Measurements from ENCODE around the gene FAM161A.
"Not testable (repeated sequence)": the region's sequence is repeated elsewhere in the genome, so short reads cannot be mapped to it uniquely, and the experiment has no call there.

FAM161A gene, protein sequence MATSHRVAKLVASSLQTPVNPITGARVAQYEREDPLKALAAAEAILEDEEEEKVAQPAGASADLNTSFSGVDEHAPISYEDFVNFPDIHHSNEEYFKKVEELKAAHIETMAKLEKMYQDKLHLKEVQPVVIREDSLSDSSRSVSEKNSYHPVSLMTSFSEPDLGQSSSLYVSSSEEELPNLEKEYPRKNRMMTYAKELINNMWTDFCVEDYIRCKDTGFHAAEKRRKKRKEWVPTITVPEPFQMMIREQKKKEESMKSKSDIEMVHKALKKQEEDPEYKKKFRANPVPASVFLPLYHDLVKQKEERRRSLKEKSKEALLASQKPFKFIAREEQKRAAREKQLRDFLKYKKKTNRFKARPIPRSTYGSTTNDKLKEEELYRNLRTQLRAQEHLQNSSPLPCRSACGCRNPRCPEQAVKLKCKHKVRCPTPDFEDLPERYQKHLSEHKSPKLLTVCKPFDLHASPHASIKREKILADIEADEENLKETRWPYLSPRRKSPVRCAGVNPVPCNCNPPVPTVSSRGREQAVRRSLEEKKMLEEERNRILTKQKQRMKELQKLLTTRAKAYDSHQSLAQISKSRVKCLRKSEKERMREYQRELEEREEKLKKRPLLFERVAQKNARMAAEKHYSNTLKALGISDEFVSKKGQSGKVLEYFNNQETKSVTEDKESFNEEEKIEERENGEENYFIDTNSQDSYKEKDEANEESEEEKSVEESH

DNA sequence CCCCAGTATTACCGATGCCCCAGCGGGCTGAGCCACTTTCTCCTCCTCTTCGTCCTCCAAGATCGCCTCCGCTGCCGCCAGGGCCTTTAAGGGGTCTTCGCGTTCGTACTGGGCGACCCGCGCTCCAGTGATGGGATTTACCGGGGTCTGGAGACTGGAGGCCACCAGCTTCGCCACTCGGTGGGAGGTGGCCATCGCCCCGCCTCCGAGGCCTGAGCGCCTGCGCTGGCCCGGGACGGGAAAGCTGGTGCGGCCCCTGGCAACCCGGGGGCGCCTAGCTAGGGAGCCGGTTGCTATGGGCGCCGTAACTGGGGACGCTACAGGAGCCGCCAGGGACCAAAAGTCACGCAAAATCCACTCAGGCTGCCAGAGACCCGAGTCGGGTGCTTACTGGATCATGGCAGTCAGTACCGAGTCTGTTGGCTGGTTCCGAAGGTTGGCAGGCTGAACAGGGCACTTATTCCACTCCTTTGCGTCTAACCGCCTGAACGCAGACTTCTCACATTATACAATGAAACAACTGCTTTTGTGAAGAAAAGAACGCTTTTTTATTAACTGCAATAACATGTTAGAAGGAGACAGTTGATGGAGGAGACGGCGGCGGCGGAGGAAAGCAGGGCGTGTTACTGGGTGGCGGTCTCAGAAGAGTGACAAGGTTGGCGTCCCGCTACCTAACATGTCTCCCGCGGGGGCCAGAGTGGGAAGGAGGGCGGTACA, at the start of gene FAM161A:
FAM161A (minus strand) TSS at position 214 of the 717 bp plus-strand sequence; CDS start at position 195, 19 bp downstream.
- DNase-seq: peak; percentile 82

DNA sequence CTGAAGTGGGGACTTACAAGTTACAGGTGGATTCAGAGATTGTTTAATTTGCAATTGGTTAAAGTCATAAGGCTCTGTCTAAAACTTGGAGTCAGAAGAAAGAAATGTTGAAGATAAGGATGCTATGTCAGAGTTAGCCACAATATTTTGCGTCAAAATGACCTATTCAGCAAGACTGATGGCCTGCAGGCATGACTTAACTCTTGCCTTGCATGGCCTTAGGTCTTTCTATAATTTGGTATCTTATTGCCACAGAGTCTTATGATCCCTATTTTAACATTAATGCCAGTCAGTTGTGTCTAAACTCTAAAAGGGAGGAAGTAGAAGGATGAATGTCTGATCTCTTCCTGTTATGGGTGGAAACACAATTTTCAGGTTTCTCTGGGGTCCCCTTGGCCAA, 46.4 kb upstream of the FAM161A start:
- DNase-seq: no peak

DNA sequence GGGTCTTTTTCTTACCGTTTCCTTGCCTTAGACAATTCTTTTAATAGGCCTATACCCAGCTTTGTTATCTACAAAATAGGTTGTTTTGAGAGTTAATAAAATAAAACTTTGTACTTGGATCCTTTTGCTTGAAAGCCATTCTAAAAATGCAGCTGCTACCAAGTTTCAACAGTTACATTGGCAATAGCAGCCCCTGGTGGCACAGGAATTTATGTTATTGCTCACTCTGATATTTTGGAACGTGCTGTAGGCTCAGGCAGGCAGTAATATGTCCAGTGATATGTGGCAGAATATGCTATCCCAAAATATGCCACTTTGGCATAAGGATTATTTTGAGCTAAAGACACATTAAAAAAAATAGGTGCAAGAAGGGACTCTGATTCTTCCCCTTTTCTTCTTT, 45.0 kb upstream of the FAM161A start:
- DNase-seq: peak; percentile 22

DNA sequence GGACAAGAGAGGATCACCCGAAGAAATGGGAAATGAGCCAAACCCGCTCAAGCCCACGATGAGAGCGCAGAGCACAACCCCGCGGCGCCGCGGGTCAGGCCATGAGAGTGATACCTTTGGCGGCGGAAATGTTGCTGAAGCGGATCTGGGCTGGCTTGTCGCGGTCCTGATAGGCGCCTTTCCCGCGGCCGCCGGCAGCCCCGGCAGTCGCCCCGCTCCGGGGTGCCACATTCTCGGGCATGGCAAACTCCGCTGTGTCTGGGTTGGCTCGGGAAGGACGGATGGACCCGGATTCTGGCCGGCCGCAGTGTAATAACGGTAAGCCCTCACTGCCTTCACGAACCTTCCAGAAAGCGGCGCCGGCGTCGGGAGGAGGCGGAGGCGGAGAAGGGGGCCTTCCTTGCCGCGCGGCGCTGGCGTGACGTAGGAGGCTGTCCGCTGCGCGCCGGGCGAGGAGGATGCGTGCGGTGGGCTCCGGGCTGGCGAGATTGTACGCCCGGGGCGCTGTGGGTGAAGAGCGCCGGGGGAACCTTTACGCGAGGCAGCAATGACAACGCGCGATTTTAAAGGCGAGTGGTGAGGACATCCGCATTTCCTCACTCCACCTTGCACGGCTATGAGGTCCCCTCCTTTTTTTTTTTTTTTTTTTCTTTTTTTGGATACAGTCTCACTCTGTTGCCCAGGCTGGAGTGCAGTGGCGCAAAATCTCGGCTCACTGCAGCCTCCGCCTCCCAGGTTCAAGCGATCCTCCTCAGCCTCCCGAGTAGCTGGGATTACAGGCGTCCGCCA, 34.6 kb upstream of the FAM161A start, which contains the start of gene CCT4:
CCT4 (minus strand) TSS at position 390 of the 789 bp plus-strand sequence; CDS start at position 241, 149 bp downstream.
- peak; percentile 93 for DNase-seq

DNA sequence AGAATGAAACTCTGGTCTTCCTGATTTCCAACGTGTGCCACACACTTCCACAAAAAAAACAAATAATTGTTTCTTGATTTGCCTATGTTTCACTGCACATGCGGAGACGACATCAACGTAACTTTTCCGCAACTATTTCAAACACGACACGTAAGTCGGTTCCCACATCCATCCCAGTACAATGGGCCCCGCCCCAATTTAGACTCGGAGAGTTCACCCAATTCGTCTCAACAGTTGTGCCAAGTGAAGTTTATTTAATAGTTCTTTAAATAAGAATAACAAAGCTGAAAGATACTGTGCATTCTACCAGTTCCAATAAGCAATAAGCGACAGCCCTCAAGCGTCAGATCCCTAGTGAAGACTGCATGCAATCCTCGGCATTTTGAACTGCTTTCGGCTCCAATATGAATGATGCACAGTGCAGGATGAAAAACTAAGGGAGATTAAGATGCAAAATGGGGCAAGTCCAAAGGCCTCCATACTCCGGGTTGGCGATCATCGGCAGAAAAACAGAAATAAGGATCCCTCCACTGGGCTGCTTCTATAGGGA, 33.9 kb upstream of the FAM161A start:
- peak; percentile 37 for DNase-seq

DNA sequence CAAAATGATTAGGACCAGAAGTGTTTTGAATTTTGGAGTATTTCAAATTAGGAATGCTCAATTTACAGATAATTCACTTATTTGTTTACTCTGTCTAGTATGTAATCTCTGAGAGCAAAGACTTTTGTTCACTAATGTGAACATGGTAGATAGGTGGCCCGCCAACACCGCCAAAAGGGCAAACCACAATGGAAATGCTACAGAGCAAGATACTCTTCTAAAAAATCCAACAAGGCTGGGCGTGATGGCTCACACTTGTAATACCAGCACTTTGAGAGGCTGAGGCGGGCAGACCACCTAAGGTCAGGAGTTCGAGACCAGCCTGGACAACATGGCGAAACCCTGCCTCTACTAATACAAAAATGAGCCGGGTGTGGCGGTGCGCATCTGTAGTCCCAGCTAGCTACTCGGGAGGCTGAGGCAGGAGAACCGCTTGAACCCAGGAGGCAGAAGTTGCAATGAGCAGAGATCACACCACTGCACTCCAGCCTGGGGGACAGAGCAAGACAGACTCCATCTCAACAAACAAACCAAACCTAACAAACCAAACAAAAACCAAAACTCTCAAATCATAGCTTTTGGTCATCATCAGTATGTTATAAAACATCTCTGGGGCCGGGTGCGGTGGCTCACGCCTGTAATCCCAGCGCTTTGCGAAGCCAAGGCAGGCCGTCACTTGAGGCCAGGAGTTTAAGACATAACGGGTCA, 32.2 kb upstream of the FAM161A start:
- no peak for DNase-seq

DNA sequence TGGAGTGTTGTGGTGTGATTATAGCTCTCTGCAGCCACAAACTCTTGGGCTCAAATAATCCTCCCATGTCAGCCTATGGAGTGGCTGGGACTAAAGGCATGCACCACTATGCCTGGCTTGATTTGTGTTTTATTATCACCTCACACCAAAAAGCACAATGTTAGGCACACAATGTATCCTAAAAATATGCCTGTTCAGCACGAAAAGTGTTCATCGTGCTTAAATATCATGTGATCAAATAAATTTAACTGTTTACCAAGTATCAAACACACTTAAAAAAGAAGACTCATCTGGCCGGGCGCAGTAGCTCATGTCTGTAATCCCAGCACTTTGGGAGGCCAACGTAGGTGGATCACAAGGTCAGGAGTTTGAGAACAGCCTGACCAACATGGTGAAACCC, 29.0 kb upstream of the FAM161A start:
- no peak for DNase-seq

DNA sequence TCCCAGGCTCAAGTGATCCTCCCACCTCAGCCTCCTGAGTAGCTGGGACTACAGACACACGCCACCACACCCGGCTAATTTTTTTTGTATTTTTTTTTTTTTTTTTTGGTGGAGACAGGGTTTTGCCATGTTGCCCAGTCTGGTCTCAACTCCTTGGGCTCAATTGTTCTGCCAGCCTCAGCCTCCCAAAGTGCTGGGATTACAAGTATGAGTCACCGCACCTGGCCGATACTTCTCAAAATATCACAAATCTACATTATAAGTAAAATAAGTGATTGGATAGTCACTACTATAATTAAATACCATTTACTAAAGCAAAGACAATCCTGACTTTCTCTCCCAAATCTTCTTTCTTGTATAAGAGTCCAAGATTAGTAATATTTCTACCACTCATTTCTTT, 25.5 kb upstream of the FAM161A start:
- not testable (repeated sequence) for DNase-seq

DNA sequence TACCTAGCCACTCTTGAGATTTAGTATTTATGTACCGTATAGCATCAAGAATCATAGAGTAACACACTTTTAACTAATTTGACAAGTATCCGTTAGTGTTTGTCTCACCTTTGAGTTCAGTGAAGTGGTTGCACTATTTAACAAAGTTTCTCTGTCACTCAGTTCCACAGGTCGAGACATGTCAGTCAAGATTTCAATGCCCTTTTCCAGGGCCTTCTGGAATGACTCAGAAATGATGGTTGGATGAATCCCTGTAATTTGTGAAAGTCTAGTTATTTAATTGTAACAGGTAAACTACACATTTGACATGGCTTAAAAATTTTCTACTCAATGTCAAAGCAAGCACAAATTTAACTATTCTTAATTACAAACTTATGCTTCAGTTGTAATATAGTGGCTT, 24.9 kb upstream of the FAM161A start:
- DNase-seq: no peak

DNA sequence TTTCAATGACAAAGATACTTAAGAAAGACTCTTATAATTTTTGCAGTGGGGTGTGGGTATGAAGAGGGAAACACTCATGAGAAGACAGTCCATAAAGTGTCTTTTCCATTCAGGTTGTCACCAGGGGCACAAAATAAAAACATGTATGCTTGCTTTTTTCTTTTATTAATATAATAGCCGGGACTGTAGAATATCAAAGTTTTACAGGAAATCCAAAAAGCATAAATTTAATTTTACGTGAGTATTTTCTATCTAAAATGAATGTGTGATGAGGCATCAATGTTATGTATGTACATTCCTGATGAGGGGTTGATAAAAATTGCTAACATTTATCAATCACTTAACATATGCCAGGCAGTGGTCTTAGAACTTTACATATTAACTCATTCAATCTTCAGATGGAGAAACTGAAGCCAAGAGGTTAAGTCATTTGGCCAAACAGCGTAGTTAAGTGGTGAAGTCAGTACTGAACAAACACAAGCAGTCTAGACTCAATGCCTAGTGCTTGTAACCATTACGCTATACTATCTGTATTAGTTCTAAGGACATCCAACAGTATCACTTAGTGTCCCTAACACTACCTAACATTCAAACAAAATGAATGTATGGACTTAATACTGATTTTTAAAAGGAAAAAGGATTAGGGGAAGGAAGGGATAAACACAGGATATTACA, 23.8 kb upstream of the FAM161A start:
- no peak for DNase-seq

DNA sequence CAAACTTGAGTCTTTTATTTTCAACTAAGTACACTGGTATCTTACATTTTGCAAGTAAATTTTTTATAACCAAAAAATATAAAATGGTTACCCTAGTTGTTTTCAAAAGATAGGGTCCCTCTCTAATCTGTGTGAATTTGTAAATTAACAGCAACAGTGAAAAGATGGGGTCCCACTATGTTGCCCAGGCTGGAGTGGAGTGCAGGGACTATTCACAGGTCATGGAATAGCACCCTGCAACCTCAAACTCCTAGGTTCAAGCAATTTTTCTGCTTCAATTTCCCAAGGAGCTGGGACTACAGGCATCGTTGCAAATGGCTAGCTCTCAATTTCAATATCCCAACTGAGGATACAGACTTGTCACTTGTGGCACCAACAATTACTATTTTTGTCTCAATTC, 22.5 kb upstream of the FAM161A start:
- DNase-seq: no peak

DNA sequence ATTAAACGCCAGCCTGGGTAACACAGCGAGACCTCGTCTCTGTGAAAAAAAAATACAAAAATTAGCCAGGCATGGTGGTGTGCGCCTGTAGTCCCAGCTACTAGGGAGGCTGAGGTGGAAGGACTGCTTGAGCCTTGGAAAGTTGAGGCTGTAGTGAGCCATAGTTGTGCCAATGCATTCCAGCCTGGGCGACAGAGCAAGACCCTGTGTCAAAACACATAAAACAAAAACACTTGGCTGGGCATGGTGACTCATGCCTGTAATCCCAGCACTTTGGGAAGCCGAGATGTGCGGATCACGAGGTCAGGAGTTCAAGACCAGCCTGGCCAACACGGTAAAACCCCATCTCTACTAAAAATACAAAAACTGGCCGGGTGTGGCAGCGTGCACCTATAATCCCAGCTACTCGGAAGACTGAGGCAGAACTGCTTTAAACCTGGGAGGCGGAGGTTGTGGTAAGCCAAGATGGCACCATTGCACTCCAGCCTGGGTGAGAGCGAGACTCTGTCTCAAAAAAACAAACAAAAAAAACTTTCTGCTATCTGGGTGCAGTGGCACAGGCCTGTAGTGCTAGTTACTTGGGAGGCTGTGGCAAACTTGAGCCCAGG, 12.7 kb upstream of the FAM161A start:
- not testable (repeated sequence) for DNase-seq

DNA sequence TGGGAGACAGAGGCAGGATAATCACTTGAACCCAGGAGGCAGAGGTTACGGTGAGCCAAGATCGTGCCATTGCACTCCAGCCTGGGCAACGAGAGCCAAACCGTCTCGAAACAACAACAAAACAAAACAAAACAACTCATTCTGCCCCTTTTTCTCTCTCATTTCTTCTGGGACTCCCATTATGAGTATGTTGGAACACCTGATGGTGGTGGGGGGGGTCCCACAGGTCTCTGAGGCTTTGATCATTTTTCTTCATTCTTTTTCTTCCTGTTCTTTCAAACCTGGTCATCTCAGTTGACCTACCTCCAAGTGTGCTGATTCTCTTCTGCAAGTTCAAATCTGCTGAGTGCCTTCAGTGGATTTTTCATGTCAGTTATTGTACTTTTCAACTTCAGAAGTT, 8.2 kb upstream of the FAM161A start:
- DNase-seq: no peak

DNA sequence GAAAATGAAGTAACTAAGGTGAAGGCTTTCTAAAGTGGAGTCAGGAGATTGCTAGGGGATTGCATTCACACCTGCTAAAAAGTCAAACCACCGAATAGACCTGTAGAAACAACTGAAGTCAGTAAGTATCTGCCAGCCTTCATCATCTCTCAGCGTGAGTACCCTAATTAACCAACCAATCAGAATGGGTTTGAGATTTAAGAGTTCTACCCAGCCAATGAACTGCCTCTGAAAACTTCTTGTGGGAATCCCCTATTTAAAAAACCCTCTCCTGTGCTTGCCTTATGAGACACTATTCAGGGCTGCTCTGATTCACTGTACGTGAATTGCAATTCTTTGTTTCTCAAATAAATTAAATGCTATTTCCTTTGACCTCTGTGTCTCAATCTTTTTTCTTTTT, 3.4 kb upstream of the FAM161A start:
- no peak for DNase-seq

DNA sequence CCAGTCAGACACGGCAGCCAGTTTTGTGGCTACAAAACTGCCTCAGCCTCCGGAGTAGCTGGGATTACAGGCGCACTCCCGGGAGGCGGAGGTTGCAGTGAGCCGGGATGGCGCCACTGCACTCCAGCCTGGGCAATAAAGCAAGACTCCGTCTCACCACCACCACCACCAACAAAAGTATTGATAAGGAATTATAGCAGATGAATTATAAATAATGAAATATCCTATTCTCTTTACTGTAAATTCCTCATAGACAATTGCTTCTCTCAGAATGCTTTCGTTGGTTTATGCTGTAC, 1.4 kb upstream of the FAM161A start:
- DNase-seq: no peak

DNA sequence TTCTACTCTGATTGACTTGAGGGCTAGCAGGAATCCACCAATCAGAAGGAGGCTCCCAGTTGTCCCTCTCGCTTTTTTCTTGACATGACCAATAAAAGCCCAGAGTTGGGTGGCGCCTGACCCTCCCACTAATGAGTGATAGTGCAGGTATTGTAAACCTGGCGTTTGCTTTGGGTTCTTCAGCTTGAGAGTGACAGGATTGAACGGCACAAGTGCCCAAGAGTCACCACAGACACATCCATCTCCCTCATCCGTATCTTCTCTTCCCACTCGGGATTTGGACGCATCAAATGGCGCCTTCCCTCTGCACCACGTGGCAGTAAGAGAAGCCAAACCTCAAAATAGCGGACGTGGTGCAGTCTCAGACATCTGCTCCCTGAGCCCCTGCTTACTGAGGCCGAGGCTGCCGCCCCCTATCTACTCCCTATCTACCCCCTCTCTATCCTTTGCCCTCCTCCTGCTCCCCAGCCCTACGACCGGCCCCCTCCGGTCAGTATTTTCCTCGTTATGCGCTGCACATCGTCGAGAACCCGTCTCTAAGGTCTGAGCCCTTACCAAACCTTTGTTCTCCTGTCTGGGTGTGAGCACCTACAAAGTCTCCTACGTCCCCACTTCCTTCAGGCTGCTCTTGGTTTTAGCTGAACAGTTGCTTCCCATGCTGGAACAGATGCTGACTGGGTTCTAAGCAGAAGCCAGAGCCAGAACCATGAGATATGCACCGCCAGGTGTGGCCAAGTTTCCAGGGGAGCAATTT, 881 bp upstream of the FAM161A start:
- DNase-seq: peak; percentile 96

DNA sequence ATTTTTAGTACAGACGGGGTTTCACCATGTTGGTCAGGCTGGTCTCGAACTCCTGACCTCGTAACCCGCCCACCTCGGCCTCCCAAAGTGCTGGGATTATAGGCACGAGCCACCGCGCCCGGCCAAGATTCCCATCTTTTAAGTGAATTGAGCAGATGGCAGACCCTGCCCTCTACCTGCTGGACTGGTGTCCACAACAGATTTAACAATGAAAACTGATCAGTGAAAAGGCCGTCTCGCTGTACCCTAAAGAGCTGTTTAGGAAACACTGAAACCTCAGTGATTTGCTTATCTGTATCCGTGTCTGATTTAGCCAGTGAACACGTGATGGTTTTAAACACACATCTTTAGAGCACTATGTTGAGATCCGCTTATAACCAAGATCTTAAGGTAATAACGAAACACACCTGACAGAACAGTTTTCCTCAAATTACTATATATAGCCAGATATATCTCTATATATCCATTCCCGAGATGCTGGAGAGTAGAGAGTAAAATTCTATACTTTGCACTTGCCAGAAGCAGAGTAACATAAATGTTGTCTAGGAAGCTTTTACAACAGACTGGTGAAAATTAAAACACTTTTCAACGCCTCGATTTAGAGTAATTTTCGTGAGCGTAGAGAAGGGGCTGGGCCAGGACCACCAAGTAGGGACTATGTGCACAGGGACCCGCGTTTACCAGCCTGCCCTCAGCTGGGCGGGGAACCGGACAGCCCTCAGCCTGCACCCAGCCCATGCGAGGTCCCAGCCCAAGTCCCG, 594 bp downstream of the FAM161A start:
- DNase-seq: no peak

DNA sequence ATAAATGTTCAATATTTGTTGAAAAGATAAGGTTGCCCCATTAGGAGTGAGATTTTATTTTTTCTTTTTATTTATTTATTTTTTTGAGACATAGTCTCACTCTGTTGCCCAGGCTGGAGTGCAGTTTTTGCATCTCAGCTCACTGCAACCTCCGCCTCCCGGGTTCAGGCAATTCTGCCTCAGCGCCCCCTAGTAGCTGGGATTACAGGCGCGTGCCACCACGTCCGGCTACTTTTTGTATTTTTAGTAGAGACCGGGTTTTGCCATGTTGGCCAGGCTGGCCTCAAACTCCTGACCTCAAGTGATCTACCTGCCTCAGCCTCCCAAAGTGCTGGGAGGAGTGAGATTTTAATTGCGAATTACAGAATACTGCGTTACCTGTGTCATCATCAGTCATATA, 2.6 kb downstream of the FAM161A start:
- DNase-seq: not testable (repeated sequence)

DNA sequence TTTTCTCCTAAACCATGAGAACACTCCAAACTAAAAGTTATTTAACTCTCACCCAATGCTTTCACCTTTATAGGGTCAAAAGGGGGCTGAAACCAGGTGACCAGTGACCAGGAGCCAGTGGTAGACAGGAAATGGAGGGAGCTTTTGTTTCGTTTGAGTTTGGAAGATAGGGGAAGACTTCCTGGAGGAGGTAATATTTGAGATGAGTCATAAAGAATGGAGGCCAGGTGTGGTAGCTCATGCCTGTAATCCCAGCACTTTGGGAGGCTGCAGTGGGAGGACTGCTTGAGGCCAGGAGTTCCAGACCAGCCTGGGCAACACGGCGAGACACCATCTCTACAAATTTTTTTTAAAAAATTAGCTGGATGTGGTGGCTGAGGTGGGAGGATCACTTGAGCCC, 8.5 kb downstream of the FAM161A start:
- no peak for DNase-seq
